Measurements from ENCODE around the gene EPS8L1. TPM values are rescaled to one million over a fixed set of nuclear protein-coding genes. Genes with fewer than 3 reads are reported as not detected.
A peak's percentile ranks its signal among the peaks of the same experiment; 100 is the strongest.
"Not testable (repeated sequence)": the region's sequence is repeated elsewhere in the genome, so short reads cannot be mapped to it uniquely, and the experiment has no call there.

Gene EPS8L1
- total RNA-seq, 2 donors from 2014 or later = 42.1 to 75.9 TPM

DNA sequence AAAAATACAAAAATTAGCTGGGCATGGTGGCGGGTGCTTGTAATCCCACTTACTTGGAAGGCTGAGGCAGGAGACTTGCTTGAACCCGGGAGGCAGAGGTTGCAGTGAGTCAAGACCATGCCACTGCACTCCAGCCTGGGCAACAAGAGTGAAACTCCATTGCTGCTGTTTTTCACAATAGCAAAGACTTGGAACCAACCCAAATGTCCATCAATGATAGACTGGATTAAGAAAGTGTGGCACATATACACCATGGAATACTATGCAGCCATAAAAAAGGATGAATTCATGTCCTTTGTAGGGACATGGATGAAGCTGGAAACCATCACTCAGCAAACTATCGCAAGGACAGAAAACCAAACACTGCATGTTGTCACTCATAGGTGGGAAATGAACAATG lies 31.6 kb downstream of the EPS8L1 start:
- DNase-seq; ATAC-seq; intact Hi-C loops (cut with DNase I, micrococcal nuclease): not testable (repeated sequence)

DNA sequence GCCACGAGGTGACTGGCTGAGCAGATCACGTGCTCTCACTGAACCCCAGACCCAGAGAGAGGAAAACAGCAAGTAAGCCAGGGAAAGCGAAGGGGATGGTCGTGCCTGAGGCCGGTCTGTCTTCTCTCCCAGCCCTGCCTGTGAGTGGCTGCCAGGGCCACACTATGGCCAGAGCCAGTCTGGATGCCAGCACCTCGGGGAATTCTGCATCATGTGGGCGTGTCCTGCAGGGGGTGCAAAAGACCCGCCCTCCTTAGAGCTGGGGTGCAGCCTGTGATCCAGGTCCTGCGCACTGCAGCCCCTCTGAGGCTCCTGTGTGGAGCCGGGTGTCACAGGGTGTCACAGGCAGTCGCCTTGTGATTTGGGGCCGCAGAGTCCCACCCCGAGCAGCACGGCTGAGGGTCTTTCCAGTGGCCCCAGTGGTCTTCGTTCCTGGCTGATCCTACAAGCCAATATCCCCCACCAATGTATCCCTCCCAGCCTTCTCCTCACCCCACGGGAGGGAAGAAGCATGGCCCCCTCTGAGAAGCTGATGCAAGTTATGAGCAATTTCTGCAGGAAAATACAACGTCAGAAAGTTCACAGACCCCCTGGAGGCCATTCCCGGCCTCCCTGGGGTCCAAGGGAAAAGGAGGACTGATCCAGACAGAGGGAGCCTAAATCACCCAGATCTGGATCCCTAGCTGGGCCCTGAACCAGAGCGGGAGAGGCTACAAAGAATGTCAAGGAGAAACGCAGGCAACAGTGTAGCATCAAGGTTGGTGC lies 34.0 kb downstream of the EPS8L1 start:
- ATAC-seq (no peak), DNase-seq (no peak)
- intact Hi-C loops (cut with DNase I, micrococcal nuclease) = no loop called here

DNA sequence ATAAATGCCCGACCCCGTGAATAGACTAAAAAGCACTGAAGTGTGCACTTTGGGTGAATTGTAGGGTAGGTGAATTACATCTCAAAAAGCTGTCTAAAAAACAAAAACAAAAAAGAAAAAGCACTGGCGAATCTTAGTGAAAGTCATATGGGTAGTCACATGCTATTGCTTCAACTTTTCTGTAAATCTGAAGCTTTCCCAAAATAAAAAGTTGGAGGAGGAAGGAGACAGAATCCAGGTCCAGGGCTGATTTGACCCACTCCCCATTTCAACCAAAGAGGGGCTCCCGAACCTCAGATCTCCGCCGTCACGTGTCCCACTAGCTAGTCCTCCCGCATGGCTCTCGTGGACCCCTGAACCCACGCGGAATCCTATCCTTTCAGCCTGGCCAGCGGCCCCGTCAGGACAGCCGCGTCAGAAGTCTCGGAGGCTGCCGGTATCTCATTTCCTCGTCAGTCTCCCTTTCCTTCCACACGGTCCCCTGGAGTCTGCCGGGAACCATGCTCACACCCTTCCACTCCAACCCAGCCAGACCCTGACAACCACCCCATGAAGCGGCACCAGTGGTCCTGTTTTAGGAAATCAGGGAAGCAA lies 35.7 kb downstream of the EPS8L1 start:
- ATAC-seq = no peak
- intact Hi-C loops (cut with DNase I, micrococcal nuclease) = no loop called here

DNA sequence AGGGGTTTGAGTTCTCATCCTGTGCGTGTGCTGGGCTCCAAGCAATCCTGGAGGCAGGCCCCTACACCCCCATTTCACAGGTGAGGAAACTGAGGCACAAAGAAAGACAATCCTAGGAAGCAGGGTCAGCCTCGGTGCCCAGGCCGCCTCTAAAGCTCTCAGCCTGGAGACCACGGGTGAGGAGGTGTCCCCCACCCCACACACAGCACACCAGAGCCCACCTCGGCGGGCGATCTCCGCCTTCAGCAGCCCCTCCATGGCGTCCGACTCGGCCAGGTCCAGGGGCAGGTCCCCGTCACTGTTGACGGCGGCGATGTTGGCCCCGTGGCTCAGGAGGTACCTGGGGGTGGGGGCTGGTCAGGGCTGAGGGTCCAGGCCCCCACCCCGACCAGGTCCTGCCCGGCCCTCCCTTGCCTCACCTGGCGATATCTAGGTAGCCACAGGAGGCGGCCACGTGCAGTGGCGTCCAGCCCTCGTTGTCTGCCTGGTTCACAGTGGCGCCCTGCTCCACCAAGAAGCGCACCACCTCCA lies 36.6 kb downstream of the EPS8L1 start:
- DNase-seq (no peak), ATAC-seq (no peak)
- intact Hi-C loops (cut with DNase I, micrococcal nuclease) = no loop called here

More for the DNA sequence above, 35.7 kb downstream of the EPS8L1 start:
- no peak for DNase-seq

DNA sequence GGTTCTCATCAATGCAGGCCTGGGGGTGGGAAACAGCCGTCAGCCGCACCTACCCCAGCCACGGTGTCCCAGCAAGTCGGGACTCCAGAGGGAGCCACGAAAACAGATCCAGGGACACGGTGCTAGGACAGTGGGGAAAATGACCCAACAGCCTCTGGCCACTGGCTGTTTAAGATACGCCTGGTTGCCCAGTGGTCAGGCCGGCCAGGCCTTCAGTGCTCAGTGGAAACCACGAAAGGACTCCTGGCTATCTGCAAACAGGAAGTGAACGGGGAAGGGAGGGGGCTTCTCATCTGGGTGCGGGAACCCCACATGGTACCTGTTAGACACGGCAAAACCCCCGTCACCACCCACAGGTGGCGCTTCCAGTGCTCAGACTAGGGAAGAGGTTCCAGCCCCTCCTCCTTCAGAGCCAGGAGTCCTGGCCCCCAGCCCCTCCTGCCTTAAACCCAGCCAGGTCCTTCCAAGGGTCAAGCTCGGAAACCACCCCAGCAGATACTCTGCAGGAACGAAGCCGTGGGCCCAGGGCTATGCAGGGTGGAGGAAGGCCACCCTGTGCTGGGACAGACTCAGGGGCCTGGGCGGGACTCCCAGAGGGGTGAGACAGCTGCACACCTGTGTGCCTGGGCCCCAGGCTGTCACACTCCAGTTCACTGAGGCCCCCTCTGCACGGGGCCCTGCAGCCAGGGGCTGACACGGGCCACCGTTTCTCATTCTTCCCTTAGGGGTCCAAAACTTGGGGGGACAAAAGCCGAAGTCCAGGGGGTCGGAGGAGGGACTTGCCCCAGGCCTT lies 37.3 kb downstream of the EPS8L1 start:
- no peak for DNase-seq
- intact Hi-C loops (cut with DNase I, micrococcal nuclease) = no loop called here
- ATAC-seq = no peak

DNA sequence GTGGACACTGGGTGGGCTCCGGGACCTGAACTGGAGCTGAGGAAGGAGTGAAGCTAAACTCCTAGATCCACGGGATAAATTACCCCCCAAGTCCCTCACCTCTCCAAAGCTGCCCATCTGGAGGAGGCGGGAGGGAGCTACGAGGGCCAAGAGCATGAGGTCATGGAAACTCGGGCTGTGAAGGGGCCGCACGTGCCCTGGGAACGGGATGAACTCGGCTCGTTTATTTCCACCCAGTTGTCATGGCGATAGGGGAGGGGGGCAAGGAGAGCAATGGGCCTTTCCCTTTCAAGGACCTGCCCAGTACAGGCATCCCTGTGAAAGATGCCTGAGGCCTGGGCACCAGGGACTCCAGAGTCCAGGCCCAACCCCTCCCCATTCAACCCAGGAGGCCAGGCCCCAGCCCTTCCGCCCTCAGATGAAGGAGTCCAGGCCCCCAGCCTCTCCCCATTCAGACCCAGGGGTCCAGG lies 37.9 kb downstream of the EPS8L1 start:
- ATAC-seq (no peak), DNase-seq (peak; percentile 62 to 87)
- intact Hi-C loops (cut with DNase I, micrococcal nuclease) = no loop called here

DNA sequence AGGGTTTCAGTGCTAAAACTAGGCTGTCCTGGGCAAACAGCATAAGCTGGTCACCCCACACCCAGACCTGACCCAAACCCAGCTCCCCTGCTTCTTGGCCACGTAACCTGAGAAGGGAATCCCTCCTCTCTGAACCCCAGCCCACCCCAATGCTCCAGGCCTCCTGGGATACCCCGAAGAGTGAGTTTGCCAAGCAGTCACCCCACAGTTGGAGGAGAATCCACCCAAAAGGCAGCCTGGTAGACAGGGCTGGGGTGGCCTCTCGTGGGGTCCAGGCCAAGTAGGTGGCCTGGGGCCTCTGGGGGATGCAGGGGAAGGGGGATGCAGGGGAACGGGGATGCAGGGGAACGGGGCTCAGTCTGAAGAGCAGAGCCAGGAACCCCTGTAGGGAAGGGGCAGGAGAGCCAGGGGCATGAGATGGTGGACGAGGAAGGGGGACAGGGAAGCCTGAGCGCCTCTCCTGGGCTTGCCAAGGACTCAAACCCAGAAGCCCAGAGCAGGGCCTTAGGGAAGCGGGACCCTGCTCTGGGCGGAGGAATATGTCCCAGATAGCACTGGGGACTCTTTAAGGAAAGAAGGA lies 39.0 kb downstream of the EPS8L1 start:
- intact Hi-C loops (cut with DNase I, micrococcal nuclease) = no loop called here
- no peak for DNase-seq
- no peak for ATAC-seq

DNA sequence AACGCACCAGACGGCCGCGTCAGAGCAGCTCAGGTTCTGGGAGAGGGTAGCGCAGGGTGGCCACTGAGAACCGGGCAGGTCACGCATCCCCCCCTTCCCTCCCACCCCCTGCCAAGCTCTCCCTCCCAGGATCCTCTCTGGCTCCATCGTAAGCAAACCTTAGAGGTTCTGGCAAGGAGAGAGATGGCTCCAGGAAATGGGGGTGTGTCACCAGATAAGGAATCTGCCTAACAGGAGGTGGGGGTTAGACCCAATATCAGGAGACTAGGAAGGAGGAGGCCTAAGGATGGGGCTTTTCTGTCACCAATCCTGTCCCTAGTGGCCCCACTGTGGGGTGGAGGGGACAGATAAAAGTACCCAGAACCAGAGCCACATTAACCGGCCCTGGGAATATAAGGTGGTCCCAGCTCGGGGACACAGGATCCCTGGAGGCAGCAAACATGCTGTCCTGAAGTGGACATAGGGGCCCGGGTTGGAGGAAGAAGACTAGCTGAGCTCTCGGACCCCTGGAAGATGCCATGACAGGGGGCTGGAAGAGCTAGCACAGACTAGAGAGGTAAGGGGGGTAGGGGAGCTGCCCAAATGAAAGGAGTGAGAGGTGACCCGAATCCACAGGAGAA lies 39.9 kb downstream of the EPS8L1 start:
- intact Hi-C loops (cut with DNase I, micrococcal nuclease) = no loop called here
- DNase-seq (no peak), ATAC-seq (no peak)

DNA sequence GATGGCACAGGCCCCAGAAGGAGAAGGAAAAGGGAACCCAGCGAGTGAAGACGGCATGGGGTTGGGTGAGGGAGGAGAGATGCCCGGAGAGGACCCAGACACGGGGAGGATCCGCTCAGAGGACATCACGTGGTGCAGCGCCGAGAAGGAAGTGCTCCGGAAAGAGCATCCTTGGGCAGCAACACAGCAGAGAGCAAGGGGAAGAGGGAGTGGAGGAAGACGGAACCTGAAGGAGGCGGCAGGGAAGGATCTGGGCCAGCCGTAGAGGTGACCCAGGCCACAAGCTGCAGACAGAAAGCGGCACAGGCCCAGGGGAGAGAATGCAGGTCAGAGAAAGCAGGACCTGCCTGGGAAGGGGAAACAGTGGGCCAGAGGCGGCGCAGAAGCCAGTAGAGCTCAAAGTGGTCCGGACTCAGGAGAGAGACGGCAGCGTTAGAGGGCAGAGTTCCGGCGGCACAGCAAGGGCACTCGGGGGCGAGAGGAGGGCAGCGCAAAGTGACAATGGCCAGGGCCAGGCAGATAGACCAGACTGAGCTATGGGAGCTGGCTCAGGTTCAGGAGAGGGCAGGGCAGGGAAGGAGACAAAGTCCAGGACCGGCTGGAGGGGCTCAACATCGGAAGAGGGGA lies 40.7 kb downstream of the EPS8L1 start:
- DNase-seq (peak; percentile 64 to 78), ATAC-seq (peak; percentile 43)
- intact Hi-C loops (cut with DNase I, micrococcal nuclease) = no loop called here

DNA sequence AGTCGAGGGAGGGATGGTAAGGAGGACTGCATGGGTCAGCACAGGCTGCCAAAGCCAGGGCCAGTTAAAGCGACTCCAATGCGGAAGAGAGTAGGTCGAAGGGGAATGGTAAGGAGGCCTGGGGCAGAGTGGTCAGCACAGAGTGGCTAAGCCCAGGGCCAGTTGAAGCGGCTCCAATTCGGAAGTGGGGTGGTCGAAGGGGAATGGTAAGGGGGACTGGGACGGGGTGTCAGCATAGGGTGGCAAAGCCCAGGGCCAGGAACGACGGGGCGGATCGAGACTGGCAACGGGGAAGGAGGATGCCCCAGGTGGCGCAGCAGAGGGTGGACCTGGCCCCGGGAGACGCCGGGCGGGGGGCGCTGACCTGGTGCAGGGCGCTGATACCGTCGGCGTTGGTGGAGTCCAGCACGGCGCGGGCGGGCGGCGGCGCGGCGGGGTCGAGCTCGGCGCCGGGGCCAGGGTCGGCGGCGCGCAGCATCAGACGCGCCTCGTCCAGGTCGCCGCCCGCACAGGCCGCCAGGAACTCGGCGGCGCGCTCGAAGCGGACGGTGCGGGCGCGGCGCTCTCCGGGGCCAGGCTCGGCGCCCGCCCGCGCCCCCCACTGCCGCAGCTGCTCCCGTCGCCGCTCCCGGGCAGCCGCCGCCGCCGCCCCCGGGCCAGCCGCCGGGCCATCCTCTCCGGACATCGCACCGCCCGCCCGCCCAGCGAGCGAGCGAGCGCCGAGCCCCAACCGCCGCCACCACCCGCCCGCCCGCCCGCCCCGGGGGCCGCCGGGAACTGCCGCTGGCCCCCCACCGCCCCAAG lies 41.4 kb downstream of the EPS8L1 start, which contains the start of gene PPP1R12C:
PPP1R12C (minus strand) TSS at position 779 of the 804 bp plus-strand sequence; CDS start at position 685, 94 bp downstream.
- ATAC-seq = peak; percentile 22
- DNase-seq = peak in 1 of 2 donors; percentile 57
- intact Hi-C loops (cut with DNase I, micrococcal nuclease) = no loop called here

DNA sequence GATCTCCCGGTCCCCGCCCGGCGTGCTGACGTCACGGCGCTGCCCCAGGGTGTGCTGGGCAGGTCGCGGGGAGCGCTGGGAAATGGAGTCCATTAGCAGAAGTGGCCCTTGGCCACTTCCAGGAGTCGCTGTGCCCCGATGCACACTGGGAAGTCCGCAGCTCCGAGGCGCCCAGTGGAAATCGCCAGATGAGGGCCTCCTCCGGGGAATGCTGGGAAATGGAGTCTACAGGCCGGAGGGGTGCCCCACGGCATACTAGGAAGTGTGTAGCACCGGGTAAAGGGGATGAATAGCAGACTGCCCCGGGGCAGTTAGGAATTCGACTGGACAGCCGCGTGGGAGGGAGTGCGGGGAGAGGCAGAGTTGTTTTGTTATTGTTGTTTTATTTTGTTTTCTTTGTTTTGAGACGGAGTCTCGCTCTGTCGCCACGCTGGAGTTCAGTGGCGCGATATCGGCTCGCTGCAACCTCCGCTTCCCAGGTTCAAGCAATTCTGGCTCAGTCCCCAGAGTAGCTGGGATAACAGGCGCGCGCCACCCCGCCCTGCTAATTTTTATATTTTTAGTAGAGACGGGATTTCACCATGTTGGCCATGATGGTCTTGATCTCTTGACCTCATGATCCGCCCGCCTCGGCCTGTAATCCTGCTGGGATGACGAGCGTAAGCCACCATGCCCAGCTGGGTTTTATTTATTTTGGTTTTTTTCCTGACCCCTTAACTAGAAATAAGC lies 42.2 kb downstream of the EPS8L1 start:
- peak; percentile 99 to 100 for DNase-seq
- intact Hi-C loops (cut with DNase I, micrococcal nuclease) = no loop called here
- ATAC-seq = peak; percentile 93

DNA sequence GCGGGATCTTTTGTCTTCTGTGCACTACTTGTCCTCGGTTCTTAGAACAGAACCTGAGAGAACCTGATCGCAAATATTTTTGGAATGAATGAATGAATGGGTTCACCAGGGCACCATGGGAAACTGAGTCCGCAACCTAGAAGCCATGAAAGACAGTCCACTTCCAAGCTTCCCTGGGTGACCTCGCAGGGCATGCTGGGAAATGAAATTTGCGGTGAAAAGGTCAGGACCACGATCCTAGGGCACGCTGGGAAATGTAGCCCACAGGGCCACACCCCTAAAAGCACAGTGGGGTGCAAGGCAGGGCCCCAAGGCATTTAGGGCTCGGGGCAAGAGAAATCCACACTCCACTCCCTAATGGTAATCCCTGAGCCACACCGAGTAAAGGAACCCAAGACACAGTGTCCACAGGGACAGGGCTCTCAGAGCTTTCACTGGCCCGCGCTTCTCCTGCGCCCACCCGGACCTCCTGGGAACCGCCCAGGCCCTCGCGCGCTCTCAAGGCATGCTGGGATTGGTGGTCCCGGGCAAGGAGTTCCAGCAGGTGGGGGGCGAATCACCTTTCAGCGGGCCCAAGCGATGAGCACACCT lies 42.8 kb downstream of the EPS8L1 start:
- intact Hi-C loops (cut with DNase I, micrococcal nuclease) = no loop called here
- DNase-seq (peak in 1 of 2 donors; percentile 48), ATAC-seq (no peak)

DNA sequence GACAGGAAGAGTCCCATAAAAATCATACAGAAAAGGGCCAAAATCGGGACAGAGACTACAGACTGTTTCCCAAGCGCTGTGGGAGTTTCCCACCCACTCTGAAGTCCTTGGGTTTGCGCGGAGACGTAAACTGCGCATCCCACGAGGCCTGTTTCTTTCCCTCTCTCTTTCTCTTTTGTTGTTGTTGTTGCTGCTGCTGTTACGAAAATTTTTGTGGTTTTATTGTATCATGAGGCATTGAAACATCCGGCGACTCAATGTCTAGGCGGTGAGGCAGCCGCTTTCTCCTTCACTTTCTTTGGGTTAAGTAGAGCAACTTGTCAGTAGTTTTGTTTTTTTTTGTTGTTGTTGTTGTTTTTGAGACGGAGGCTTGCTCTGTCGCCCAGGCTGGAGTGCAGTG lies 43.4 kb downstream of the EPS8L1 start:
- intact Hi-C loops (cut with DNase I, micrococcal nuclease) = no loop called here
- no peak for ATAC-seq
- DNase-seq = no peak

DNA sequence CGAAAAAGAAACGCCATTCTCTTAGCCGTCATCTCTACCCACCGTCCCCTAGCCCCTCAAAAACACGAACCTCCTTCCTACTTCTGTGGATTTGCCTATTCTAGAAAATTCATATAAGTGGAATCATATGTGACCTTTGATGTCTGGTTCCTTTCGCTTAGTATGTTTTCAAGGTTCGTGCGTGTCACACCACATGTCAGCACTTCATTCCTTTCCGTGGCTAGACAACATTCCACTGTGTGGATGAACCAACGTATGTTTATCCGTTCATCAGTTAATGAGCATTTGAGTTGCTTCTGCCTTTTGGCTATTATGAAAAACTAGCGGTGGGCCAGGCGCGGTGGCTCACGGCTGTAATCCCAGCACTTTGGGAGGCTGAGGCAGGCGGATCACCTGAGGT lies 55.8 kb downstream of the EPS8L1 start:
- intact Hi-C loops (cut with DNase I, micrococcal nuclease) = no loop called here
- no peak for DNase-seq
- no peak for ATAC-seq

DNA sequence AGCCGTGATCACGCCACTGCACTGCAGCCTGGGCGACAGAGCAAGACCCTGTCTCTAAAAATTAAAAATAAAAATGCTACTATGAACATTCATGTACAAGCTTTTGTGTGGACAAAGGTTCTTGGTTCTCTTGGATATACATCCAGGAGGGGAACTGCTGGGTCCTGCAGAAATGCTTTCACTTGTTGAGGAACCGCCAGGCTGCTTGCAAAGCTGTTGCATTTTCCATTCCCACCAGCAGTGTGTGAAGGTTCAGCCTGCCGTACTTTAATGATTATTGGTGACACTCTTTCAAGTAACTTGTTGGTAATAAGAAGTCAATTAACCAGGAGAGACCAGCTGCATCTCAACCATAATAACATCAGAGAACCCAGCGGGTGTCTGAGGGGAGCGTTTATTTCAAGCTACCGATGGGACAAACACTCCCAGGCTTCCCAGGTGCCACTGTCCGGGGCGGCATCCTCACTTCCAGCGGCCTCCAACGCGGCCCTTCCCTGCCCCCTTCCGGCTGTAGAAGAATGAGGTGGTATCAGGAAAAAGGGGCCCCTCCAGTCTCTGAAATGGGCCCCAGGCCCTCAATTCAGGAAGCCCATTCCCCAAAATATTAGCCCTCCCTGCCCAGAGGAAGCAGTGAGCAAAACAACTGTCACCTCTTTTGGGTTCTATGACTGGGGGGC lies 56.9 kb downstream of the EPS8L1 start:
- DNase-seq (no peak), ATAC-seq (no peak)
- intact Hi-C loops (cut with DNase I, micrococcal nuclease) = no loop called here
